Calu3 (cell line): Measurements from ENCODE around the gene DNAJC4. TPM values are rescaled to one million over a fixed set of nuclear protein-coding genes. Genes with fewer than 3 reads are reported as not detected.

Experiments
- Bru-seq: library from RNA; stranded (reverse); fragments of 400-500 nt; gene quantifications from one replicate; lab custom pipeline; 2021; lab: Mats Ljungman, UMichigan
- BruChase-seq, 2 experiments: library from RNA; stranded (reverse); fragments of 400-500 nt; gene quantifications; one replicate each; lab custom pipeline; 2021; lab: Mats Ljungman, UMichigan
- BruUV-seq: library from RNA; stranded (reverse); fragments of 400-500 nt; replicated peaks from 2 replicates; lab custom pipeline; 2021; lab: Mats Ljungman, UMichigan
- CTCF ChIA-PET: fragments of 300-600 bp; sonication (Branson Sonifier 250); formaldehyde crosslinking; loops from one replicate; lab custom pipeline; 2022; ENCODE audit warnings: antibody characterized with exemption; lab: Charles Lee
- DNase-seq: peaks from one replicate; pipeline ENCODE4 v3.0.0; 2022
- H3K27ac Mint-ChIP-seq: one replicate; pipeline ENCODE4 v1.8.0; 2022; ENCODE audit warnings: mixed read lengths; ENCODE audit not compliant: unreplicated experiment
- H3K27me3 Mint-ChIP-seq: one replicate; pipeline ENCODE4 v1.8.0; 2022; ENCODE audit warnings: mixed read lengths; ENCODE audit not compliant: unreplicated experiment
- H3K36me3 Mint-ChIP-seq: one replicate; pipeline ENCODE4 v1.8.0; 2022; ENCODE audit warnings: mild to moderate bottlenecking, moderate library complexity, mixed read lengths; ENCODE audit not compliant: insufficient read depth, unreplicated experiment
- H3K4me1 Mint-ChIP-seq: one replicate; pipeline ENCODE4 v1.8.0; 2022; ENCODE audit warnings: mild to moderate bottlenecking, low read depth, mixed read lengths; ENCODE audit not compliant: unreplicated experiment
- H3K4me3 Mint-ChIP-seq: one replicate; pipeline ENCODE4 v1.8.0; 2022; ENCODE audit warnings: mild to moderate bottlenecking, low read depth, moderate library complexity, mixed read lengths; ENCODE audit not compliant: unreplicated experiment
- H3K9me3 Mint-ChIP-seq: one replicate; pipeline ENCODE4 v1.8.0; 2022; ENCODE audit warnings: low read depth, mixed read lengths; ENCODE audit not compliant: unreplicated experiment
- intact Hi-C: fragments of 100-400 bp; cut with micrococcal nuclease; formaldehyde crosslinking; loops from one replicate; pipeline ENCODE4 v1.10.0; 2022; ENCODE audit not compliant: unreplicated experiment
- long read RNA-seq: library from polyadenylated mRNA; stranded (forward); transcript quantifications from one replicate; pipeline ENCODE4 v2.0.0, GENCODE V29; 2022
- total RNA-seq: library from RNA; stranded (reverse); gene quantifications from 2 replicates; pipeline ENCODE4 v1.2.3, GENCODE V29; 2022
- TF ChIP-seq, protein P1 (sequence below): fragments of 200-600 bp; IDR thresholded peaks from one replicate; pipeline ENCODE4 v1.8.0; 2022; ENCODE audit warnings: antibody characterized with exemption; ENCODE audit not compliant: unreplicated experiment

Gene DNAJC4, protein sequence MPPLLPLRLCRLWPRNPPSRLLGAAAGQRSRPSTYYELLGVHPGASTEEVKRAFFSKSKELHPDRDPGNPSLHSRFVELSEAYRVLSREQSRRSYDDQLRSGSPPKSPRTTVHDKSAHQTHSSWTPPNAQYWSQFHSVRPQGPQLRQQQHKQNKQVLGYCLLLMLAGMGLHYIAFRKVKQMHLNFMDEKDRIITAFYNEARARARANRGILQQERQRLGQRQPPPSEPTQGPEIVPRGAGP
- 26.6 and 28.0 TPM in 2 replicates for total RNA-seq
- Bru-seq, nascent RNA: percentile 46 among the genes with signal in this experiment
- percentile 61 among the genes with signal in this experiment for BruChase-seq, experiment 1, labeled RNA remaining after a 6-hour chase
- percentile 49 among the genes with signal in this experiment for BruChase-seq, experiment 2, labeled RNA remaining after a 2-hour chase
- long read RNA-seq, partial matches to known transcripts: 28 of 32 reads
- long read RNA-seq, other reads (novel, unspliced or antisense): 4 of 32 reads

DNA sequence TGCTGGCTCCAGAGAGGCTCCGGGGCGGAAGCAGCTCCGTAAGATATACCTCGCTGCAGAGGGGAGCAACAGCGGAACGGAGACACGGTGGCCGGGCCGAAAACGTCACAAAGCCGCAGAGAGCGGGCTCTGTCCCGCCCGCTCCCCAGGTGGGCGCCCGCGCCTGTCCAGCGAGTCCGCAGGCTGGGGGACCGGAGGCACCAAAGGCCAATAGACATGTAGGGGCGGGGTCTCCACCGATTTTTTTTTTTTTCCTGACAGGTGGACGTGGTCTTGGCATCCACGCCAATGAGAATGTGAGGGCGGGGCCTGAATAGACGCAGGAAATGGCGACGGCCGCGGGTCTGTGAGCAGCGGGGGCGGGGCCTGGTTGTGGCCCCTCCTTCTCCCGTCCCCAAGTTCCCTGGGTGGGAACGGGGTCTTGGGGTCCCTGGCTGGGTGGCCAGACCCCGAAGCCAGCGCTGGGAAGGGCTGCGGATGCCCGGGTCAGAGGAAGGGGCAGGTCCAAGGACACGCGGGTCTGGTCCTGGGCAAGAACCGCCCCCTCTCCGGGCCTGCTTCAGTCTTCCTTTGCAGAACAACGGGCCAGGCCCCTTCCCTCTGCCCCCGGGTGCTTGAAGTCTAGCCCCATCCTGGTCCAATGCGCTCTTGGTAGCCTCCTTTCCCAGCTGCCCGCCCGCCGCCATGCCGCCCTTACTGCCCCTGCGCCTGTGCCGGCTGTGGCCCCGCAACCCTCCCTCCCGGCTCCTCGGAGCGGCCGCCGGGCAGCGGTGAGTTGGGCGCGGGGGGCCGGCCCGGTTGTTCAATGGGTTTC is at the start of gene DNAJC4:
TSS of gene DNAJC4 (plus strand) at position 378 of the 814 bp plus-strand sequence. CDS start at position 685, 307 bp downstream.
- CTCF ChIA-PET: interaction anchor here (0.5 to 0.6 kb wide), 3 partner anchors 14 to 442 kb away, joined by 3 to 4 read pairs (median 3); no protein-coding TSS in a partner anchor
- Mint-ChIP-seq H3K4me1 (peaks cover 7% of the 10 kb centered on the region), H3K4me3 (peak within 1 kb of the TSS; percentile 92), H3K27me3 (no peaks in the 10 kb centered on the region), H3K27ac (peak within 1 kb of the TSS; percentile 50), H3K9me3 (no peaks in the 10 kb centered on the region), H3K36me3 (peaks cover 81% of the 10 kb centered on the region)
- peak; percentile 94 for DNase-seq
- TF ChIP-seq, protein P1, sequence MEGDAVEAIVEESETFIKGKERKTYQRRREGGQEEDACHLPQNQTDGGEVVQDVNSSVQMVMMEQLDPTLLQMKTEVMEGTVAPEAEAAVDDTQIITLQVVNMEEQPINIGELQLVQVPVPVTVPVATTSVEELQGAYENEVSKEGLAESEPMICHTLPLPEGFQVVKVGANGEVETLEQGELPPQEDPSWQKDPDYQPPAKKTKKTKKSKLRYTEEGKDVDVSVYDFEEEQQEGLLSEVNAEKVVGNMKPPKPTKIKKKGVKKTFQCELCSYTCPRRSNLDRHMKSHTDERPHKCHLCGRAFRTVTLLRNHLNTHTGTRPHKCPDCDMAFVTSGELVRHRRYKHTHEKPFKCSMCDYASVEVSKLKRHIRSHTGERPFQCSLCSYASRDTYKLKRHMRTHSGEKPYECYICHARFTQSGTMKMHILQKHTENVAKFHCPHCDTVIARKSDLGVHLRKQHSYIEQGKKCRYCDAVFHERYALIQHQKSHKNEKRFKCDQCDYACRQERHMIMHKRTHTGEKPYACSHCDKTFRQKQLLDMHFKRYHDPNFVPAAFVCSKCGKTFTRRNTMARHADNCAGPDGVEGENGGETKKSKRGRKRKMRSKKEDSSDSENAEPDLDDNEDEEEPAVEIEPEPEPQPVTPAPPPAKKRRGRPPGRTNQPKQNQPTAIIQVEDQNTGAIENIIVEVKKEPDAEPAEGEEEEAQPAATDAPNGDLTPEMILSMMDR: no peak
- no TSS peak for BruUV-seq
- intact Hi-C loops: no loop called here

DNA sequence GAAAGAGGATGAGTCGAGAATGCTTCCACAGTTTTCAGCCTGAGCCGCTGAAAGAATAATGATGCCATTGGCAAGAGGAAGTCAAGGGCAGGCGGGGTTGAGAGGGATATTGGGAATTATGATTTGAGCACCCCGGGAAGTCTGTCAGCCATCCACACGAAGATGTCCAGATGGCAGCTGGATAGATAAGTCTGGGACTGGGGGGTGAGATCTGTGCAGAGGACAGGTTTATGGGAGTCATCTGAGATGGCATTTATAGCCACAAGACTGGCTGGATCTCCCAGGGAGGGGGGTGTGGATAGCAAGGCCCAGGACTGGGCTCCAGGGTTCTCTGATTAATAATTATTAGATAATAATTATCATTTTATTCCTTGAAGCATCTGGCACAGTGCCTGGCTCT is 49.5 kb upstream of the DNAJC4 start:
- H3K9me3 Mint-ChIP-seq: no peaks in the 10 kb centered on the region
- intact Hi-C loops: no loop called here
- CTCF ChIA-PET: interaction anchor here (1.1 kb wide), 1 partner anchor 174 kb away, joined by 5 read pairs; no protein-coding TSS in a partner anchor
- no TSS peak for BruUV-seq
- DNase-seq: no peak
- peaks cover 24% of the 10 kb centered on the region for H3K4me1 Mint-ChIP-seq
- TF ChIP-seq, protein P1: no peak
- H3K27ac Mint-ChIP-seq: no peak overlapping the region
- H3K36me3 Mint-ChIP-seq: peaks cover 20% of the 10 kb centered on the region
- H3K4me3 Mint-ChIP-seq: no peak overlapping the region
- H3K27me3 Mint-ChIP-seq: no peaks in the 10 kb centered on the region

DNA sequence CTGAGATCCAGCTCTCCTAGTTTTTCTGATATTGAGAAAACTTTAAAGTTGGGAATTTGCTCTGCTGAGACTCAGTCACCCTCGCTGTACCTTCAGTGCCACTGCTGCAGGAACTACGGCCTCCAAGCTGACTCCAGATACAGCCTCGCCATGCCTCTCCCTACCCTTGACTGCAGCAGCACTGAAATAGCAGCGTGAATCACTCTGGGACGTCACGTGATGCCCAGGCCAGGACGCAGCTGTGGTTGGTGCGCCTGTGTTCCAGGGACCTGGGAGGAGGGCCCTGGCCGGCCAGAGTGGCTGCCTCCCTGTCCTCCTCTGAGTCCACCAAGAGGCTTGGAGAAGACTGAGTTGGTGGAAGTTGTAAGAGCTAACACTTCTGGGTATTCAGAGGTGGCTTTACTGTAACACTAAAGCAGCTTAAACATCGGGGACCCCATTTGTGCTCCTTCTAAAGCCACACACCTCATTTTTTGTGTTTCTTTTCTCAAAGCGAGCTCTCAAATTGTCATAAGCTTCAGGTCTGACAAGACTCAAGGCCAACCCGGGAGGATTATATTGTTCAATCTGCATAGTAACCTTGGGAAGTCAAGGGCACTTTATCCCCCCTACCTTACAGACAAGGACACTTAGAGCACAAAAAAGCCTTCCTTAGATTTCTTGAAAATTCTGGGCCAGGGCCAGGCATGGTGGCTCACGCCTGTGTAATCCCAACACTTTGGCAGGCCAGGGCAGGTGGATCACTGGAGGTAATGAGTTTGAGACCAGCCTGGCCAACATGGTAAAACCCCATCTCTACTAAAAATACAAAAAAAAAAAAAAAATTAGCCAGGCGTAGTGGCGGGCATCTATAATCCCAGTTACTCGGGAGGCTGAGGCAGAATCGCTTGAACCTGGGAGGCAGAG is 48.6 kb upstream of the DNAJC4 start:
- Mint-ChIP-seq H3K36me3 (peaks cover 20% of the 10 kb centered on the region), H3K27me3 (no peaks in the 10 kb centered on the region), H3K4me3 (peak overlapping the region; percentile 22), H3K4me1 (peaks cover 24% of the 10 kb centered on the region), H3K27ac (peak overlapping the region; percentile 52), H3K9me3 (no peaks in the 10 kb centered on the region)
- no TSS peak for BruUV-seq
- peak; percentile 88 for DNase-seq
- TF ChIP-seq, protein P1: no peak
- intact Hi-C loops: no loop called here
- CTCF ChIA-PET: interaction anchor here (0.7 to 1.1 kb wide), 2 partner anchors 173 to 635 kb away, joined by 3 to 5 read pairs; no protein-coding TSS in a partner anchor
